ENCODE results near the gene RPGR.

DNA sequence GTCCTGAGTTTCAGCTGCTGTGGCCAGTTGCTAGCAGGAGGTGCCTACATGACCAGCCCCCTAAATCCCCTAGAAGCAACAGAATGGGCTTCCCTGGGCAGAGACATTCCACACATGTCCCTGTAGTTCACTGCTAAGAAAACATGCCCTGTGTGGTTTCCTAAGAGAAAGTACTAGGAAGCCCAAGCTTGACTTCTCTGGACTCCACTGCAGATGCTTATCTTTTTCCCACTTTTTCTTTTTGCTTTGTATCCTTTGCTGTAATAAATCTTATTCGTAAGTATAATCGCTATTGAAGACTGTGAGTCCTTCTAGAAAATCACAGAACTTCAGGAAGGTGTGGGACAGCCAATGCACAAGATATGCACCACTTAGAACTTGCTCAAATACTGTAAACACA is 15.6 kb downstream of the RPGR start:
- TF ChIP-seq CTCF (IDR thresholded peaks at IDR 0.05): no peak
- no peak for TF ChIP-seq POLR2A (IDR thresholded peaks at IDR 0.05; ENCODE audit: low read depth)
- no peak for TF ChIP-seq POLR2AphosphoS5 (IDR thresholded peaks at IDR 0.05)

All from esophagus muscularis mucosa (tissue), 3 donors.